ENCODE measurements around the gene TSPAN9.

- TF ChIP-seq CTCF (IDR thresholded peaks at IDR 0.05), result no peak
- TF ChIP-seq POLR2AphosphoS5 (IDR thresholded peaks at IDR 0.05), result no peak
Observed at GRCh38 chr12:3136641-3137267, 59.6 kb downstream of the TSPAN9 start.
